Limb (tissue), 2 donors: ENCODE measurements around the gene TXNRD3.
"Not testable (repeated sequence)": the region's sequence is repeated elsewhere in the genome, so short reads cannot be mapped to it uniquely, and the experiment has no call there.

Source experiments
- DNase-seq, 2 donors: peaks; one replicate each; pipeline ENCODE4 v3.0.0-alpha.2; 2016; ENCODE audit errors: extremely low spot score in 2 of 2

Gene TXNRD3

DNA sequence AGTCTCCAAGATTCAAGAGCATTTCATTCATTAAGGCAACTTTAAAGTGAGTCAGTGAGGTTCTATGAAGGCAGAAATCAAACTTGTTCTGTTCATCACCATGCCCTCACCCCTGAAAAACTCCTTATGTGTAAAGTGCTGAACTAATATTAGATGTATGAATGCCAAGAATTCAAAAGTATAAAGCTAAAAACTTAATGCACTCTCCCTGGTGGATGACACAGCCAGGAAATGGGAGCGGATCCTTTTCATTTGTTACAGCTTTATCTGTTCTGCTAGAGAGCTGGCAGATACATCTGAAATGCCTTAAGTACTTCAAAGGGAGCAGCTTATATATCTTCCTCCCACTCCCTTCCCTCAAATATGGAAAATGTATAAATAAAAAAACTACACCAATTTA, 8.2 kb downstream of the TXNRD3 start:
- DNase-seq = no peak

DNA sequence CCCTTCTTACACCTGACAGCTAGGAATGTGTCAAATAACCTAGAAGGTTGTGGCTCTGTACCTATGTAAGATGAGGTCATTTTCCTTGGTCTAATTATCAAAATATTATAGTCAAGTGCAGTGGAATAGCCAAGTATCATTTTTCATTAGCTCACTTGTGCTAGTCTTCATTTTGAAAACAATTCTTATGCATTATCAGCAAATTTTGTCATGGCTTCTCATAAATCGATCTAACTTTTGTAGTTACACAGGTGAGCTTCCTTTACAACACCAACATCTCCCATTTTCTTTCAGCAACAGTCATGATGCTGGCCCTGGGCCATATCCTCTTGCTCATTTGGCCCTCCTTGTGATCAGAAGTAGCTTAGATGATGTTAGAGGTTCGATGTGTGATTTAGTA, 10.3 kb downstream of the TXNRD3 start:
- DNase-seq = no peak

GRCh38 chr3:126638790-126639189, 16.1 kb downstream of the TXNRD3 start:
- DNase-seq = no peak

- DNase-seq = no peak
These were observed 18.5 kb downstream of the TXNRD3 start for GRCh38 chr3:126636436-126636835.

- no peak for DNase-seq
These were observed 20.1 kb downstream of the TXNRD3 start for GRCh38 chr3:126634803-126635202.

DNA sequence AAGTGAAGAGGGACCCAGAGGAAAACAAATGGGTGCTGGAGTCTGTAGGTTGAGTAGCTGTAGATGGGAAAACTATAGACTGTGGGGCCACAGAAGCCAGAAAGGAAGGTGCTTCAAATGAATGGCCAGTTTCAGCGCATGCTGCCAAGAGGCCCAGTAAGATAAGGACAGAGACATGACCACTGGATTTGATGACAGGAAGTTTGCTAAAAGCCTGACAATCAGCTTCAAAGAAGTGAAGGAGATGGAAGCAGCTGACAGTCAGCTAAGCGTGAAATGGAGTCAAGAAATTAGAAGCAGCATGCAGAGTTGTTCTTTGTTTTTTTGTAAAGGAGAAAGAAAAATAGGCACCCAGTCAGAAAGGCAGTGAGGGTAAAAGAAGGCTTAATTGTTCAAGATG, 24.9 kb downstream of the TXNRD3 start:
- no peak for DNase-seq

DNA sequence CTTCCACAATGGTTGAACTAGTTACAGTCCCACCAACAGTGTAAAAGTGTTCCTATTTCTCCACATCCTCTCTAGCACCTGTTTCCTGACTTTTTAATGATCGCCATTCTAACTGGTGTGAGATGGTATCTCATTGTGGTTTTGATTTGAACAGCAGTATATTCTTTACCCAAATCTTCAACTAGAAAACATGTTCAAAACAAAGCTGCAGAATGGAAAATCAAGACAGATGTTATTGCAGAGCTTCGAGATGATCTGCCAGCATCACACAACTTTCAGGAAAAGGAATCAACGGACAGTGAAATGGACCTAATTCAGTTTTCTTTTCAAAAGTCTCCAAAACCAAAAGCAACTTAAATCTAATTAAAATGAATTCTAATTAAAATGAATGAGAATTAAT, 29.2 kb downstream of the TXNRD3 start:
- not testable (repeated sequence) for DNase-seq

- no peak for DNase-seq
These were observed 32.2 kb downstream of the TXNRD3 start for GRCh38 chr3:126622694-126623093.

DNA sequence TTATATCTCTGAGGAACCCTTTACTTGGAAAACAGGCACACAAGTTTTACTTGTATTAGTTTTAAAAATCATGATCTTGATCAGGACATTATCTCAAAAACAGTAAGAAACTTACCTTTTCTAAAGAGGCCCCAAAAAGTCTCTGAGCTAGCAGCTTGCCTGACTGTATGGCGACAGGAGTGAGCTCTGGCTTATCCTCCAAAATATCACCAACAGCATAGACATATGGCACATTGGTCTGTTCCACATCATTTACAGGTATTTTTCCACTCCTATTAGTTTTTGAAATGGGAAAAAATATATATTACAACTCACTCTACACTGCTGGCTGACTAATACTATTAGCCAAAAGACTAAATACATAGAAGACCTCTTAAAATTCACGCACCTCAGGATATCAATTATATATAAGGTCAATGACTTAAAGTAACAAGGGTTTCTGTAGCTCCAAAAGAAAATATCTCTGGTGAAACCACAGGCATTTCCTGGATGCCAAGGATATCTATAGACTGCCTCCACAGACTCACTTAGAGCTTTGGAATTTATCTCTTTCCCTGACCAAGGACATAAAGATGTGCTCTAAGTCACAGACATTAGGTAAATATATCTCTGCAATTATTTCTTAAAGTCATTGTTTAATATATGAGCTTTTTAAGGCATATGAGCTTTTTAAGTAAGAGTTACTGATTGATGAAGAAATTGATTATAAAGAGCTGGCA, 33.1 kb downstream of the TXNRD3 start:
- DNase-seq = no peak

- no peak for DNase-seq
These were observed 33.8 kb downstream of the TXNRD3 start for GRCh38 chr3:126621171-126621570.

GRCh38 chr3:126620738-126621137, 34.2 kb downstream of the TXNRD3 start:
- no peak for DNase-seq

GRCh38 chr3:126618760-126619159, 36.2 kb downstream of the TXNRD3 start:
- no peak for DNase-seq

DNA sequence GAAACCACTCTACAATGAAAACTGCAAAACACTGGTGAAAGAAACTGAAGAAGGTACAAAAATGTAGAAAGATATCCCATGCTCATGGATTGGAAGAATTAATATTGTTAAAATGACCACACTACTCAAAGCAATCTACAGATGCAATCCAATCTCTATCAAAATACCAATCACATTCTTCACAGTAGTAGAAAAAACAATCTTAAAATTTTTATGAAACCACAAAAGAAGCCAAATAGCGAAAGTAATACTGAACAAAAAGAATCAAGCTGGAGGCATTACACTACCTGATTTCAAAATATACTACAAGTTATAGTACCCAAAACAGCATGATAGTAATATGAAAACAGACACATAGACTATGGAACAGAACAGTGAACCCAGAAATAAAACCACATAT, 36.9 kb downstream of the TXNRD3 start:
- no peak for DNase-seq

- DNase-seq = no peak
These were observed 37.4 kb downstream of the TXNRD3 start for GRCh38 chr3:126617571-126617970.

GRCh38 chr3:126616931-126617330, 38.0 kb downstream of the TXNRD3 start:
- DNase-seq = no peak

DNA sequence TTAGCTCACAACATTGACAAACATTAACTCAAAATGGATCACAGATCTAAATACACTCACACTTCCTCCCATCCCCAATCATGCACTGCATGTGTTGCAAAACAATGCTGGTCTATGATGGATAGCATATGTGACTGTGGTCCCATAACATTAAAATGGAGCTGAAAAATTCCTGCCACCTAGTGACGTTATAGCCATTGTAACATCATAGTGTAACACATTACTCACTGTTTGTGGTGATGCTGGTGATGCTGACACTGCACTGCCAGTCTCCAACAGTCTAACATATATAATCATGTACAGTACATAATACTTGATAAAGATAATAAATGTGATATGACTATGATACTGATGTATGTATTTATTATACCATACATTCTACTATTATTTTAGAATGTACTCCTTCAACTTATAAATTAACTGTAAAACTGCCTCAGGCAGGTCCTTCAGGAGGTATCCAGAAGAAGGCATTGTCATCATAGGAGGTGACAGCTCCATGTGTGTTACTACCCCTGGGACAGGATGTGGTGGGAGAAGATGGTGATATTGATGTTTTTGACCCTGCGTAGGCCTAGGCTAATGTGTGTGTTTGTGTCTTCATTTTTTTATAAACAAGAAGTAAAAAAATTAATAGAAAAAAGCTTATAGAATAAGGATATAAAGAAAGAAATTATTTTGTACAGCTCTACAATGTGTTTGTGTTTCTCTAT, 41.3 kb downstream of the TXNRD3 start:
- peak in 1 of 2 donors; percentile 6 for DNase-seq

GRCh38 chr3:126612479-126613205, 42.3 kb downstream of the TXNRD3 start:
- DNase-seq = no peak

- no peak for DNase-seq
These were observed 45.0 kb downstream of the TXNRD3 start for GRCh38 chr3:126609909-126610308.

DNA sequence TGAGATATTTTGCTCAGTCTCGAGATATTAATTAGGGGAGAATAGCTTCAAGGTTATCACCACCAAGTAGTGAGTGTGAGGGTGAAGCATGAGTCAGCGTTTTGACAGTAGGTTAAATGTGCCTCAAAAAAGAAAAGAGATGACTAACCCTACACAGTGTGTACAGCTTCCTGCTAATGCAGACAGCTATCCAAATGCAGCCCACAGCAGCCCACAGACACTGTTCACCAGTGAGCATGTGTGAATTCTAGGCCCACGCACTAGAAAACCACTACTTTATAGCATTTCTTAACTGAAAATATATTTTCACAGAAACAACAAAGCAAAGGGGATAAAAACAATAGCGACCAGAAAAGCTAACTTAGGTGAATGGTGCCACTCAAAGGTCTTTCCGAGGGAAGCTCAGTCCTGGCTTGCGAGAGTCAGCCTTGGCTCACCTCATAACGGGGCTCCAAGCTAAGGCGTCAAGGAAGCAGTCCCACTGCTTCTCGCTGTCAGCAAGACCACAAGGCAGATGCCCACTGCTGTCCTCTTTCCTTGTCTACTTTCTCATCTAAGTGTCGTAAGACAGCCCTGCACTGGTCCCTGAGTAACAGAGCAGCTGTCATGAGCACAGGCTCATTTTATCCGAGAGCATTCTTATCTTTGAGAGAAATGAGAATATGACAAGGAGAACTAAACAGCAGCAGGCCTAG, 47.6 kb downstream of the TXNRD3 start:
- no peak for DNase-seq

GRCh38 chr3:126606001-126606400, 48.9 kb downstream of the TXNRD3 start:
- DNase-seq = no peak

DNA sequence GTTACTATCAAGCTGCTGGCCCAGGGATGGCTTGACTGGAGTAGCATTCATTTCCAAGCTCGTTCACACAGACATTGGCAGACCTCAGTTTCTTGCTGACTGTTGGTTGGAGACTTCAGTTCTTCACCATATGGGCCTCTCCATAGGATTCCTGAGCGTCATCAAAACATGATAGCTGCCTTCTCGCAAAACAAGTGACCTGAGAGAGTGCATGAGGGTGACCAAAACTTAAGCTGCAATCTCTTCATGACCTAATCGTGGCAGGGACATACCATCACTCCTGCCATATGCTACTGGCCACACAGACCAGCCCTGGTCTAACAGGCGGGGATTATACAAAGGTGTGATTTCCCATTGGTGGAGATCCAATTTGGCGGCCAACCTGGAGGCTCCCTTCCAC, 50.2 kb downstream of the TXNRD3 start:
- no peak for DNase-seq

GRCh38 chr3:126599101-126599500, 55.8 kb downstream of the TXNRD3 start:
- no peak for DNase-seq
